Osteoblast (primary cell): ENCODE data around the gene CASKIN2. TPM values are rescaled to one million over a fixed set of nuclear protein-coding genes. Genes with fewer than 3 reads are reported as not detected.

Experiments used
- DNase-seq: peaks from one replicate; pipeline ENCODE4 v3.0.0; 2011; ENCODE audit warnings: low spot score, mixed read lengths; ENCODE audit not compliant: insufficient read length; ENCODE audit errors: missing footprints
- H2AFZ ChIP-seq: 2 replicates; pipeline ENCODE4 v1.6.0; 2011; ENCODE audit warnings: mild to moderate bottlenecking, low read length
- H3K27ac ChIP-seq: 2 replicates; pipeline ENCODE4 v1.5.1; 2011; ENCODE audit warnings: mild to moderate bottlenecking, low read depth, low read length, moderate library complexity
- H3K27me3 ChIP-seq: 2 replicates; pipeline ENCODE4 v1.6.0; 2012; ENCODE audit warnings: mild to moderate bottlenecking, control low read depth, inconsistent platforms, low read length, moderate library complexity; ENCODE audit not compliant: insufficient read depth
- H3K36me3 ChIP-seq: 2 replicates; pipeline ENCODE4 v1.5.1; 2011; ENCODE audit warnings: mild to moderate bottlenecking, low read length, control low read depth, moderate library complexity; ENCODE audit not compliant: insufficient read depth
- H3K4me1 ChIP-seq: 2 replicates; pipeline ENCODE4 v1.5.1; 2011; ENCODE audit warnings: mild to moderate bottlenecking, low read length, control low read depth, moderate library complexity; ENCODE audit not compliant: insufficient read depth
- H3K4me2 ChIP-seq: 2 replicates; pipeline ENCODE4 v1.6.0; 2011; ENCODE audit warnings: mild to moderate bottlenecking, low read length; ENCODE audit not compliant: insufficient read depth
- H3K4me3 ChIP-seq: fragments of 200-600 bp; sonication (generic); 3 replicates; pipeline ENCODE4 v1.5.1; 2012; ENCODE audit warnings: mild to moderate bottlenecking, low read length, inconsistent platforms; ENCODE audit not compliant: insufficient read depth
- H3K79me2 ChIP-seq: 2 replicates; pipeline ENCODE4 v1.6.0; 2012; ENCODE audit warnings: mild to moderate bottlenecking, low read length, control low read depth, inconsistent platforms; ENCODE audit not compliant: insufficient read depth
- H3K9me3 ChIP-seq: 2 replicates; pipeline ENCODE4 v1.5.1; 2011; ENCODE audit warnings: low read depth, low read length, control low read depth
- H4K20me1 ChIP-seq: 2 replicates; pipeline ENCODE4 v1.6.0; 2012; ENCODE audit warnings: mild to moderate bottlenecking, low read length, control low read depth; ENCODE audit not compliant: insufficient read depth
- CTCF ChIP-seq: IDR thresholded peaks from 2 replicates; pipeline ENCODE4 v1.5.1; 2011; ENCODE audit warnings: mild to moderate bottlenecking, low read depth, low read length, moderate library complexity; ENCODE audit errors: extremely low read depth
- total RNA-seq: library from RNA; depleted of rRNA; stranded (reverse); fragments of >200 nt; gene quantifications from 2 replicates; pipeline ENCODE4 v1.2.3, GENCODE V29; 2012

Gene CASKIN2
- total RNA-seq, 1 donor = 8.7 TPM

- Histone ChIP-seq H3K27ac (no peak overlapping the region), H2AFZ (no peak overlapping the region), H3K79me2 (no peaks in the 10 kb centered on the region), H4K20me1 (peaks cover 3% of the 10 kb centered on the region), H3K36me3 (peaks cover 13% of the 10 kb centered on the region), H3K4me2 (no peak overlapping the region), H3K4me3 (no peak overlapping the region), H3K9me3 (no peaks in the 10 kb centered on the region), H3K27me3 (no peaks in the 10 kb centered on the region), H3K4me1 (no peaks in the 10 kb centered on the region)
- no peak for TF ChIP-seq CTCF
- no peak for DNase-seq
Observed at GRCh38 chr17:75501378-75502071, 13.8 kb downstream of the CASKIN2 start.

GRCh38 chr17:75500419-75501216 lies 14.7 kb downstream of the CASKIN2 start:
- peaks cover 3% of the 10 kb centered on the region for H4K20me1 ChIP-seq
- H3K27me3 ChIP-seq = no peaks in the 10 kb centered on the region
- H3K9me3 ChIP-seq = no peaks in the 10 kb centered on the region
- H3K79me2 ChIP-seq = no peaks in the 10 kb centered on the region
- H3K4me3 ChIP-seq = no peak overlapping the region
- H3K36me3 ChIP-seq = peaks cover 11% of the 10 kb centered on the region
- TF ChIP-seq CTCF = no peak
- H3K4me2 ChIP-seq = no peak overlapping the region
- no peak for DNase-seq
- no peak overlapping the region for H2AFZ ChIP-seq
- H3K4me1 ChIP-seq = no peaks in the 10 kb centered on the region
- H3K27ac ChIP-seq = no peak overlapping the region

- no peak overlapping the region for H2AFZ ChIP-seq
- no peaks in the 10 kb centered on the region for H3K9me3 ChIP-seq
- H3K4me3 ChIP-seq = no peak overlapping the region
- no peaks in the 10 kb centered on the region for H3K4me1 ChIP-seq
- H3K27ac ChIP-seq = no peak overlapping the region
- peaks cover 11% of the 10 kb centered on the region for H3K36me3 ChIP-seq
- peaks cover 3% of the 10 kb centered on the region for H4K20me1 ChIP-seq
- no peak for TF ChIP-seq CTCF
- no peak overlapping the region for H3K4me2 ChIP-seq
- no peak for DNase-seq
- no peaks in the 10 kb centered on the region for H3K79me2 ChIP-seq
- no peaks in the 10 kb centered on the region for H3K27me3 ChIP-seq
Observed at GRCh38 chr17:75499313-75500022, 15.9 kb downstream of the CASKIN2 start.

DNA sequence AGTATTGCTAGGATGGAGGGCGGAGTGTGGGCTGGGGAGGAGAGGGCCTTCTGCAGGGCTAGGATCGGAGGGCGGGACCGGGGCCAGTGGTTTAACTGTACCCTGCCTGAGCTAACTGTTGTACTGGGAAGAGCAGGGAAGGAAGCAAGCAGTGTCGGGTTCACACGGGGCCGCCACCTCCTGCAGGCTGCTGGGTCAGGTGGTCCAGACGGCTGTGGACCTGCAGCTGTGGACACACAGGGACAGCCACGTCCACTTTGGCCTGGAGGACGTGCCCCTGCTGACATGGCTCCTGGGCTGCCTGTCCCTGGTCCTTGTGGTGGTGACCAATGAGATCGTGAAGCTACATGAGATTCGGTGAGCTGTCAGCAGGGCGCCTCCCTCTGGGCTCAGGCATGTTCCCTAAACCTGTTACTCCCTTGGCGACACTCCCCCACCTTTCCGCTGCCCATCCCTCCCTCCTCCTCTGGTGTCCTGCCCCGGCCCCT lies 16.6 kb downstream of the CASKIN2 start:
- Histone ChIP-seq H3K4me3 (no peak overlapping the region), H3K27me3 (no peaks in the 10 kb centered on the region), H3K4me2 (no peak overlapping the region), H3K79me2 (no peaks in the 10 kb centered on the region), H4K20me1 (no peaks in the 10 kb centered on the region), H3K4me1 (no peaks in the 10 kb centered on the region), H3K36me3 (peaks cover 18% of the 10 kb centered on the region), H2AFZ (no peak overlapping the region), H3K9me3 (no peaks in the 10 kb centered on the region), H3K27ac (no peak overlapping the region)
- no peak for TF ChIP-seq CTCF
- DNase-seq = no peak
